ENCODE data around the gene MGLL. TPM values are rescaled to one million over a fixed set of nuclear protein-coding genes. Genes with fewer than 3 reads are reported as not detected.

MGLL gene
- total RNA-seq, 2 donors from 2014 or later = 123 to 200 TPM

GRCh38 chr3:127860211-127860696 is 37.9 kb upstream of the MGLL start:
- Histone ChIP-seq H3K9ac (ENCODE audit: low read depth in 2 of 2, low read length in 2 of 2) (no peak overlapping the region), H3K27me3 (no peaks in the 10 kb centered on the region), H3K27ac (no peak overlapping the region), H3K9me3 (no peaks in the 10 kb centered on the region), H3K36me3 (no peaks in the 10 kb centered on the region), H3K4me1 (no peaks in the 10 kb centered on the region), H3K4me3 (no peak overlapping the region)
- intact Hi-C loops (cut with DNase I) = no loop called here
- no peak for TF ChIP-seq CTCF (IDR thresholded peaks at IDR 0.05)
- no peak for DNase-seq

- intact Hi-C loops (cut with DNase I) = no loop called here
- no peak overlapping the region for H3K27ac ChIP-seq
- no peak for TF ChIP-seq CTCF (IDR thresholded peaks at IDR 0.05)
- H3K4me3 ChIP-seq = no peak overlapping the region
- no peaks in the 10 kb centered on the region for H3K36me3 ChIP-seq
- H3K27me3 ChIP-seq = no peaks in the 10 kb centered on the region
- no peaks in the 10 kb centered on the region for H3K9me3 ChIP-seq
- no peaks in the 10 kb centered on the region for H3K4me1 ChIP-seq
- H3K9ac ChIP-seq (ENCODE audit: low read depth in 2 of 2, low read length in 2 of 2) = no peak overlapping the region
- no peak for DNase-seq
Measured at GRCh38 chr3:127859730-127860129, 37.4 kb upstream of the MGLL start.

- Histone ChIP-seq H3K9ac (ENCODE audit: low read depth in 2 of 2, low read length in 2 of 2) (no peak overlapping the region), H3K4me1 (no peaks in the 10 kb centered on the region)
Measured at GRCh38 chr3:127858937-127859336, 36.6 kb upstream of the MGLL start.

GRCh38 chr3:127858521-127858920 is 36.2 kb upstream of the MGLL start:
- Histone ChIP-seq H3K4me3 (no peak overlapping the region), H3K36me3 (no peaks in the 10 kb centered on the region), H3K9ac (ENCODE audit: low read depth in 2 of 2, low read length in 2 of 2) (no peak overlapping the region), H3K4me1 (no peaks in the 10 kb centered on the region), H3K27ac (no peak overlapping the region), H3K9me3 (no peaks in the 10 kb centered on the region), H3K27me3 (no peaks in the 10 kb centered on the region)
- no peak for TF ChIP-seq CTCF (IDR thresholded peaks at IDR 0.05)
- intact Hi-C loops (cut with DNase I) = no loop called here
- DNase-seq = no peak

More at GRCh38 chr3:127858937-127859336, 36.6 kb upstream of the MGLL start:
- no peak for TF ChIP-seq CTCF (IDR thresholded peaks at IDR 0.05)
- Histone ChIP-seq H3K27me3 (no peaks in the 10 kb centered on the region), H3K4me3 (no peak overlapping the region), H3K9me3 (no peaks in the 10 kb centered on the region), H3K27ac (no peak overlapping the region), H3K36me3 (no peaks in the 10 kb centered on the region)
- no peak for DNase-seq
- intact Hi-C loops (cut with DNase I) = no loop called here

GRCh38 chr3:127857333-127857732 is 35.0 kb upstream of the MGLL start:
- Histone ChIP-seq H3K4me3 (no peak overlapping the region), H3K36me3 (no peaks in the 10 kb centered on the region), H3K9me3 (no peaks in the 10 kb centered on the region), H3K27me3 (no peaks in the 10 kb centered on the region), H3K27ac (no peak overlapping the region), H3K9ac (ENCODE audit: low read depth in 2 of 2, low read length in 2 of 2) (no peak overlapping the region), H3K4me1 (no peaks in the 10 kb centered on the region)
- no peak for TF ChIP-seq CTCF (IDR thresholded peaks at IDR 0.05)
- no peak for DNase-seq
- intact Hi-C loops (cut with DNase I) = no loop called here
